ENCODE measurements around the gene DIABLO.
"Not testable (repeated sequence)": the region's sequence is repeated elsewhere in the genome, so short reads cannot be mapped to it uniquely, and the experiment has no call there.

Gene DIABLO

DNA sequence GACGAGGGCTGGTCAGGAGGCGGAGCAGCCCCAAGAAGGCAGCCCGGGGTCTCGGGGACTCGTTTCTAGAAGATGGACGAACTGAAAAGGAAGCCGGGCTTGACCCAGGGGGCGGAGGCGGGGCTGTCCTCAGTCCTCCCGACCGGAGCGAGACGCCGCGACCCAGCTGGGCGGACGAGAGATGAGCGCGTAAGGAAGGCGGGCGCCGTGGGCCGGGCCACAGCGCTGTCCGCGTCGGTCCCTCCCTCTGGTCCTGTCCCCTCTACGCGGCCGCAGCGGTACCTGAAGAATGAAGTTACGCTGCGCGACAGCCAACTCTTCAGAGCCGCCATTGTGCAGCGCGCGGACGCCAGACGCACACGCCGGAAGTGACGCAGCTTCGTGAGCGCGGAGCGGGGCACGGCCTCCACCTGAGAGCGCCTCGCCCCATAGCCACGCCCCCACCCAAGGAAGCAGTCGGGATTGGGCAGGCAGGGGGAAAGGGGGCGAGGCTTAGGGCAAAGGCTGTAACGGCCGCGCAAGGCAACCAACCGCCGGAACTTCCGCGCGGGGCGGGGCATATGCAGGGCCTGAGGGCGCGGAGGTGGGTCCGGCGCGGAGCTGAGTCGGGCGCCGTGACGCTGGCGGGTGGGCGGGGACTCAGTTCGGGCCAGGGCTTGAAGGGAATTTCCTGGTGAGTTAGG is at the start of gene DIABLO:
TSS of gene DIABLO (minus strand) at position 370 of the 683 bp plus-strand sequence. CDS start at position 332, 38 bp downstream.
- peak; percentile 99 for DNase-seq (ENCODE audit: low read depth)

GRCh38 chr12:122275459-122275858 is 49.6 kb upstream of the DIABLO start:
- no peak for DNase-seq (ENCODE audit: low read depth)

DNA sequence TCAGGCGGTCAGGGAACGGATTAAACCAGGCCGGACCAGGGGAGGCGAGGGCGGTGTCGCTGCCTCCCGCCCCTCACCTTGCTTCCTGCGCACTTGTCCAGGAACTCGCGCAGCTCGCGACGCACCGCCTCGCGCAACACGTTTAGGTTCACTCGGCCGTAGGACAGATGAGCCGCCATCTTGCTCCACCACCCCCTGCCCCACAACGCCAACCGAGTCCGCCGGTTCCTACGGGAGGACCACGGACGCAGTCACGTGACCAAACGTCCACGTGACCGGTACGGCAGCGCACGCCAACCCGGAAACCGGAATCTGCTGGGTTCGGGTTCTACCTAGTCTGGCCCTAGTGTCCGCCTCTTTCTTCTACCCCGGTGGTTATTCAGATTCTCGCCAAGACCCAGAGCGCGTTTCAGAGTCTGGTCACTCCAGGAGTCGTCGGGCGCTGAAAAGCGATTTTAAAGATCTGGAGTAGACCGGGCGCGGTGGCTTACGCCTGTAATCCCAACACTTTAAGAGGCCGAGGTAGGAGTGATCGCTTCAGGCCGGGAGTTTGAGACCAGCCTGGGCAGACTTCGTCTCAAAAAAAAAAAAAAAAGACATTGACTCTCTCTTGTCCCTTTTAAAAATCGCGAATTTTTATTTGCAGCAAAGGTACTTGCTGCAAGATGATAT is 40.5 kb upstream of the DIABLO start, which contains the start of gene VPS33A:
TSS of gene VPS33A (minus strand) at position 265 of the 672 bp plus-strand sequence. CDS start at position 179, 86 bp downstream.
- DNase-seq (ENCODE audit: low read depth) = peak; percentile 85

- DNase-seq (ENCODE audit: low read depth) = peak; percentile 18
These were observed 40.0 kb upstream of the DIABLO start for GRCh38 chr12:122265886-122266229.

DNA sequence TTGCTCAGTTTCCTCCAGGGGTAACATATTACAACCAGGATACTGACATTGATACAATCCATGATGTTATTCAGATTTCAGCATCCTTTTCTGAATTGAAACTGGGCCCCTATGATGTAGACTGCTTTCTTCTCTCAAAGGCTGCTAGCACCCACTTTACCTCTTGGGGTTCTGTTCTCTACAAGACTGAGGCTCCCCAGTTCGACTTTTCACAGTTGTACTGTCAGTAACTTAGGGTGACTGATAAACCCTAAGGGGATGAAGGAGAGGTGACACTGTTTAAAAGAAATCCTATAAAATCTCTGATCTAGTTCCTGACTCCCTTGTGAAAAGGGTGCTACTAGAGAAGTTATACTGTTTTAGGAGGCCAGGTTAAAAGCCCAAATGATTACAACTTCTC is 39.6 kb upstream of the DIABLO start:
- DNase-seq (ENCODE audit: low read depth) = no peak

- DNase-seq (ENCODE audit: low read depth) = not testable (repeated sequence)
These were observed 34.9 kb upstream of the DIABLO start for GRCh38 chr12:122260735-122261134.

- not testable (repeated sequence) for DNase-seq (ENCODE audit: low read depth)
These were observed 33.1 kb upstream of the DIABLO start for GRCh38 chr12:122258939-122259338.

DNA sequence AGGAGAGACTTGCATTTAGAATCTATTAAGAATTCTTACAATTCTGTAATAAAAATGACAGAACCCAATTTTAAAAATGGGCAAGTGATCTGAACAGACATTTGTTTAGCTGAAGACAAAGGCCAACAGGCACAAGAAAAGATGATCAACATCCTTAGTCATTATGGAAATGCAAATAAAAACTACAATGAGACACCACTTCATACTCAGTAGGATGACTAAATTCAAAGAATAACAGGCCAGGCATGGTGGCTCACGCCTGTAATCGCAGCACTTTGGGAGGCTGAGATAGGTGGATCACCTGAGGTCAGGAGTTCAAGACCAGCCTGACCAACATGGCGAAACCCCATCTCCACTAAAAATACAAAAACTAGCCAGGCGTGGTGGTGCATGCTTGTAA is 32.6 kb upstream of the DIABLO start:
- DNase-seq (ENCODE audit: low read depth) = not testable (repeated sequence)

- no peak for DNase-seq (ENCODE audit: low read depth)
These were observed 24.7 kb upstream of the DIABLO start for GRCh38 chr12:122250536-122250935.

DNA sequence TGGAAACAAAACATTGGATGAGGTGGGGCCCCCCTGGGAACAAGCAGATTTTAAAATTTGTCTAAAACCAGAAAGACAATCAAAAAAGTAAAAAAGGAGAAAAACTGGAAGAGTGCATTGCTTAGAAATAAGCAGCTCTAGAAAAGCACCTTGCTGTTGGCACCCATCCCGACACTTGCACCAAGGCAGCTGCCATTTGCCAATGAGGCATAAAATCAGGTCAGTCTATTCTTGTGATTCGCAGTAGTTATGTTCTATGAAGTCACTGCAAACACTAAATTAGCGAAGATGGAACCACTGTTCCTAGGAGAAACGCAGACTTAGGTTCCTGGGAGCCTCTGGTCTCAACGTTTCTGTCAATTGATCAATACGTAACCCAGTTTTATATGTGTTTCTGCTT is 24.2 kb upstream of the DIABLO start:
- no peak for DNase-seq (ENCODE audit: low read depth)

- DNase-seq (ENCODE audit: low read depth) = no peak
These were observed 19.7 kb upstream of the DIABLO start for GRCh38 chr12:122245553-122245952.

DNA sequence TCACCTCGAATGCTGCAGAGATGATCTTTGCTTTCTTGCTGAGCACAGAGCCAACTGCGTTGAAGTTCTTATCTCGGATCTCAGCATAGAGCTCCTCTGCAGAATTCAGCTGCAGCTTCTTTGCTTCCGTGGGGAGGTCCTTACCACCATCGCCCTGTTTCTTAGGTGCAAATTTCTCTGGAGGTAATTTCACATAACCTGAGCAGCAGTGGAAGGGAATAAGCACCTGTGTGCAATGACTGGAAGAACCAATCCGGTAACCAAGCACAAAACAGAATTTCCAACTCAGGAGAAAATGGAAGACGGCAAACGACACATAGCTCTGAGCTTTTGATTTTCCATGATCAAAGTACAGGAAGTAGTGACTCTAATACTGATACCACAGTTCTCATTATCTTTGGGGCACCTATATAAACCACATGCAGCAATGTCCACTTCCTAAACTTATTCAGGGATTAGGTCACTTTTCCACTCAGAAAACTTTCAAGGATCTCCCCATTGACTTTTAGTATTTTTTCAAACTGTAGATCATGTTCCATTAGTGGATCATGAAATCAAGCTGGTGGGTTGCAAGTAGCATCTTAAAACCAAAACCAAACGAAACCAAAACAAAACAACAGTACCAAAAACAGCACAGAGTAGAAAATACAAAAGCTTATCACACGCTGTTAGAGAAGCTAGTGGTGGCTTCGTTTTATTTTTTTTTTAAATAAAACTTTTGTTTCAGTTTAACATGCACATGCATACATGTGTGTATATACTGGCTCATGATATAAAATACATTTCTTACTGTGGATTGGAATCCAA is 18.9 kb upstream of the DIABLO start:
- DNase-seq (ENCODE audit: low read depth) = no peak

GRCh38 chr12:122243965-122244364 is 18.1 kb upstream of the DIABLO start:
- no peak for DNase-seq (ENCODE audit: low read depth)

DNA sequence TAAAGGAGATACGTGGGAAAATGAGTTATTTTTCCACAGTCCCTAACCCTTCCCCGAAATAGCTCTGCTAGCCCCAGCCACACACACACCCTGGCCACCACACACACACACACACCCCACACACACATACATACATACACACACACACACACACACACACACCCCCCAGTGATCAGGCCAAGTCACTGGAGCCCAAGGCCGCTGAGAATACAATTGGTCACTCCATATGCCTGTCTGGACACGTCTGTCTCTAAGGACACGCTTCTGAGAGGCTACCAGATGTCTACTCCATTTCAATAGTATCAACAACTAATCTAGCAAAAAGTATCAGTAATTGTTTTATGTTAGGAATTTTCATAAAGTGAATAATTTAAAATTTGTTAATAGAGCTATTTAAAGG is 13.0 kb upstream of the DIABLO start:
- DNase-seq (ENCODE audit: low read depth) = no peak

GRCh38 chr12:122235741-122236140 is 9.9 kb upstream of the DIABLO start:
- no peak for DNase-seq (ENCODE audit: low read depth)

DNA sequence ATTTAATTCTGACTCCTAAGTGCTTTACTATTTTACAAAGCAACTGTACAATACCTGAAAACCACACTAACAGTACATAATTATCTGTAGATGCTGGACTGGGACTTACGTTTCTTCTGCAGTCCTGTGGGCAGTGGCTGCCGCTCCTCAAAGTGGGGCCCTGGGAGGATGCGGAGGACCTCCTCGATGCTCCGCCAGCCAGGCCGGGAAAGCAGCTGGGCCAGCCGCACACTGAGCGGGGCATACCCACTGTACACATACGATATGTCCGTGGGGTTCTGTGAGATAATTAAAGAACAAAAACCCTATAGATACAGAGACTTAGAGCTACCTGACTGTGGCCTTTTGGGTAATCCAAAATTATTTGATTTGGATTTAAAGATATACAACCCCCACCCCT is 6.8 kb upstream of the DIABLO start:
- no peak for DNase-seq (ENCODE audit: low read depth)

GRCh38 chr12:122230798-122231197 is 4.9 kb upstream of the DIABLO start:
- DNase-seq (ENCODE audit: low read depth) = no peak

DNA sequence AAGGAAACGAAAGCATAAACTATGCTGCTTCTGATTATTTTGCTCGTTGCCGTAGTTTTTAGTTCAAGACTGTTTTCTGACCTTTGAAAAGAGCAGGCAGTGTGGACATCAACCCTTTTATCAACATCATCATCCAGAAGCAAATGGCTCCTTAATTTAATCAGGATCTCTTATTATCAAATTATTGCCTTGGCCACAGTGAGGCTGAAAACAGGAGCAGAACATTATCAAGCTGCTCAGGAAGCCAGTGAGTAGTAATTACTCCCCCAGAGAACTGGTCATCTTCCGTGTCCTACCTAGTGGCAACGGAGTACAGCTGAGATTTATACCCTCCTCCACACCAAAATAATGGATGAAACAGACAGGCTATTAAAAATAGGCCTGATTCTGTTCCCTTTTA is 2.2 kb upstream of the DIABLO start:
- no peak for DNase-seq (ENCODE audit: low read depth)

GRCh38 chr12:122227341-122227740 is 1.5 kb upstream of the DIABLO start:
- peak; percentile 39 for DNase-seq (ENCODE audit: low read depth)

- no peak for DNase-seq (ENCODE audit: low read depth)
These were observed 694 bp upstream of the DIABLO start for GRCh38 chr12:122226366-122227125.

- DNase-seq (ENCODE audit: low read depth) = no peak
These were observed 9.4 kb downstream of the DIABLO start for GRCh38 chr12:122216445-122216844.

- no peak for DNase-seq (ENCODE audit: low read depth)
These were observed 10.1 kb downstream of the DIABLO start for GRCh38 chr12:122215771-122216170.

All from stimulated activated CD8-positive, alpha-beta memory T cell treated with anti-CD3 and anti-CD28 coated beads, Interleukin-12 subunit alpha, Interleukin-12 subunit beta, amount 100 ng/mL, for 1 hour (primary cell).